Prostate gland (tissue), 2 donors: Measurements from ENCODE around the gene APOBEC3H. TPM values are rescaled to one million over a fixed set of nuclear protein-coding genes. Genes with fewer than 3 reads are reported as not detected.
"Not testable (repeated sequence)": the region's sequence is repeated elsewhere in the genome, so short reads cannot be mapped to it uniquely, and the experiment has no call there.

ENCODE experiments used
- DNase-seq: peaks from one replicate; pipeline ENCODE4 v3.0.0-alpha.2; 2019; ENCODE audit warnings: low spot score
- H3K27ac ChIP-seq, 2 donors: fragments of 200-600 bp; sonication (generic); 2 replicates each; pipeline ENCODE4 v1.5.1; 2017 to 2019
- H3K27me3 ChIP-seq: fragments of 200-600 bp; sonication (generic); replicated peaks from 2 replicates; pipeline ENCODE4 v1.5.1; 2019; ENCODE audit not compliant: insufficient read depth
- H3K36me3 ChIP-seq, 2 donors: fragments of 200-600 bp; sonication (generic); 1 replicate in 1 of 2; 2 replicates in 1 of 2; pipeline versions ENCODE4 v1.5.1 to v1.8.1; 2017 to 2019
- H3K4me1 ChIP-seq: fragments of 200-600 bp; sonication (generic); replicated peaks from 2 replicates; pipeline ENCODE4 v1.5.1; 2019
- H3K4me3 ChIP-seq, 2 donors: fragments of 200-600 bp; sonication (generic); 2 replicates each; pipeline ENCODE4 v1.5.1; 2017 to 2019
- H3K9me3 ChIP-seq: fragments of 200-600 bp; sonication (generic); 2 replicates; pipeline ENCODE4 v1.5.1; 2017
- CTCF ChIP-seq, 4 experiments: fragments of 200-600 bp in 2 of 4; fragments of 450-650 bp in 2 of 4; sonication (generic) in 2 of 4; IDR thresholded peaks; 1 replicate in 3 of 4; 2 replicates in 1 of 4; pipeline ENCODE4 v1.5.1; 2016 to 2019; ENCODE audit warnings: antibody characterized with exemption in 4 of 4, mild to moderate bottlenecking in 2 of 4, moderate library complexity in 2 of 4
- POLR2A ChIP-seq: fragments of 450-650 bp; IDR thresholded peaks from one replicate; pipeline ENCODE4 v1.6.1; 2016; ENCODE audit warnings: antibody characterized with exemption, mild to moderate bottlenecking
- POLR2AphosphoS5 ChIP-seq: sonication (generic); formaldehyde crosslinking; IDR thresholded peaks from one replicate; pipeline ENCODE4 v1.6.1; 2017; ENCODE audit warnings: antibody characterized with exemption
- WGBS: methylation state at CpG from one replicate; pipeline ENCODE4 v1.1.5; 2018; 5-methylcytosine and 5-hydroxymethylcytosine counted together
- intact Hi-C: fragments of 100-400 bp; cut with DNase I; formaldehyde crosslinking; loops from one replicate; pipeline ENCODE4 v1.14.2; 2022
- total RNA-seq, 2 donors: library from RNA; depleted of rRNA; stranded (reverse); fragments of >200 nt; gene quantifications; one replicate each; pipeline ENCODE4 v1.1.0, GENCODE V29; 2016

The APOBEC3H gene
- total RNA-seq, 2 donors from 2014 or later = 4.1 TPM; not detected in 1

- H3K36me3 ChIP-seq, H3K4me1 ChIP-seq, H3K9me3 ChIP-seq, intact Hi-C loops, H3K27me3 ChIP-seq: not testable (repeated sequence)
- peak; percentile 51 for TF ChIP-seq POLR2A
- Histone ChIP-seq H3K4me3 (peak within 1 kb of the TSS; percentile 34), H3K27ac (peak within 1 kb of the TSS; percentile 50 to 61)
- WGBS = 12% methylated on average over 13 of the region's 17 CpGs
- peak; percentile 18 for DNase-seq
Measured at GRCh38 chr22:39077026-39077840, 19.8 kb upstream of the APOBEC3H start, which contains the start of gene APOBEC3G. Gene APOBEC3G, plus strand, starts transcription at chr22:39077275. Its CDS starts 87 bp downstream, at chr22:39077362.

- H3K27ac ChIP-seq, intact Hi-C loops, H3K4me3 ChIP-seq, H3K36me3 ChIP-seq, DNase-seq, H3K4me1 ChIP-seq, H3K27me3 ChIP-seq, H3K9me3 ChIP-seq: not testable (repeated sequence)
- 86% methylated on average over 12 of the region's 12 CpGs for WGBS
Measured at GRCh38 chr22:39077912-39078311, 19.1 kb upstream of the APOBEC3H start.

- H3K27ac ChIP-seq = no peak overlapping the region
Measured at GRCh38 chr22:39078329-39078728, 18.7 kb upstream of the APOBEC3H start.

GRCh38 chr22:39079054-39079637 is 17.9 kb upstream of the APOBEC3H start:
- WGBS = 97% methylated on average over 24 of the region's 24 CpGs
- H3K27ac ChIP-seq, DNase-seq, intact Hi-C loops, H3K4me3 ChIP-seq, H3K36me3 ChIP-seq, H3K4me1 ChIP-seq, H3K27me3 ChIP-seq, H3K9me3 ChIP-seq: not testable (repeated sequence)

More at GRCh38 chr22:39078329-39078728, 18.7 kb upstream of the APOBEC3H start:
- intact Hi-C loops = no loop called here
- Histone ChIP-seq H3K36me3 (no peaks in the 10 kb centered on the region), H3K4me3 (no peak overlapping the region), H3K27me3 (no peaks in the 10 kb centered on the region), H3K4me1 (no peaks in the 10 kb centered on the region), H3K9me3 (no peaks in the 10 kb centered on the region)
- TF ChIP-seq CTCF (IDR thresholded peaks at IDR 0.05) = no peak
- no peak for TF ChIP-seq POLR2A
- no peak for TF ChIP-seq POLR2AphosphoS5
- DNase-seq = no peak
- 92% methylated on average over 8 of the region's 8 CpGs for WGBS

- no peak for TF ChIP-seq POLR2A
- no peak for TF ChIP-seq POLR2AphosphoS5
- intact Hi-C loops = no loop called here
- 77% methylated on average over 9 of the region's 9 CpGs for WGBS
- Histone ChIP-seq H3K9me3 (no peaks in the 10 kb centered on the region), H3K36me3 (no peaks in the 10 kb centered on the region), H3K4me3 (no peak overlapping the region), H3K27me3 (no peaks in the 10 kb centered on the region), H3K4me1 (no peaks in the 10 kb centered on the region), H3K27ac (no peak overlapping the region)
- no peak for DNase-seq
Measured at GRCh38 chr22:39080052-39080762, 16.8 kb upstream of the APOBEC3H start.

GRCh38 chr22:39081016-39081415 is 16.0 kb upstream of the APOBEC3H start:
- 90% methylated on average over 12 of the region's 12 CpGs for WGBS
- H3K27me3 ChIP-seq = no peaks in the 10 kb centered on the region
- DNase-seq = no peak
- H3K9me3 ChIP-seq = no peaks in the 10 kb centered on the region
- no peak overlapping the region for H3K27ac ChIP-seq
- intact Hi-C loops = no loop called here
- TF ChIP-seq CTCF (IDR thresholded peaks at IDR 0.05) = no peak
- TF ChIP-seq POLR2A = no peak
- TF ChIP-seq POLR2AphosphoS5 = no peak
- H3K4me1 ChIP-seq = no peaks in the 10 kb centered on the region
- no peaks in the 10 kb centered on the region for H3K36me3 ChIP-seq
- no peak overlapping the region for H3K4me3 ChIP-seq
